ENCODE data around the gene PLCB4.

DNA sequence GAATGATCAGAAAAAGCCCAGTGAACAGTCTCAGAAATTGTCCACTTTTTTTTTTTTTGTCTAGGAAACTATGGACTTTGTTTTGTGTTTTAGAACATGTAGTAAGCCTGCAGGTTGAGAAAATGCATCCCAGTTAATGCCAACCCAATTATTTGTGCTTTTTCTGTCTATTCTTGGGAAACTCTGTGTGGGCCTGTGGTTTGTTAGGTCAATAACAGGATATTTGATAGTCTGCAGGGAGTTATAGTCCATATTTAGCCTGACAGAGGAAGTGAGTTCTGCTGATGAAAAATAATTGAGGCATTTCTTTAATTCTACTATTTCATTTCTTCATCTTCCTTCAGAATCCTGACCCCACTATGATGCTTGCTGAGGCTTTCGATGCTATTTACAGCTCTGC, 291.5 kb downstream of the PLCB4 start:
- TF ChIP-seq POLR2A (IDR thresholded peaks at IDR 0.05; ENCODE audit: low read depth, low read length) (no peak), TAF1 (IDR thresholded peaks at IDR 0.05; ENCODE audit: low read depth, low read length) (no peak), POLR2AphosphoS5 (IDR thresholded peaks at IDR 0.05; ENCODE audit: low read depth, low read length) (no peak), SPI1 (IDR thresholded peaks at IDR 0.05; ENCODE audit: low read depth, low read length) (no peak), PAX5 (IDR thresholded peaks at IDR 0.05; ENCODE audit: insufficient read depth, low read length, severe bottlenecking) (no peak), POU2F2 (IDR thresholded peaks at IDR 0.05; ENCODE audit: low read depth, low read length) (no peak)
